Kasumi-1 (cell line): ENCODE results near the gene BMERB1.
A peak's percentile ranks its signal among the peaks of the same experiment; 100 is the strongest.
"Not testable (repeated sequence)": the region's sequence is repeated elsewhere in the genome, so short reads cannot be mapped to it uniquely, and the experiment has no call there.

Experiments
- DNase-seq, 2 experiments: peaks; one replicate each; lab custom pipeline; 2025; lab: John Stamatoyannopoulos, UW

Gene BMERB1

GRCh38 chr16:15425861-15426260 is 8.5 kb upstream of the BMERB1 start:
- no peak for DNase-seq

DNA sequence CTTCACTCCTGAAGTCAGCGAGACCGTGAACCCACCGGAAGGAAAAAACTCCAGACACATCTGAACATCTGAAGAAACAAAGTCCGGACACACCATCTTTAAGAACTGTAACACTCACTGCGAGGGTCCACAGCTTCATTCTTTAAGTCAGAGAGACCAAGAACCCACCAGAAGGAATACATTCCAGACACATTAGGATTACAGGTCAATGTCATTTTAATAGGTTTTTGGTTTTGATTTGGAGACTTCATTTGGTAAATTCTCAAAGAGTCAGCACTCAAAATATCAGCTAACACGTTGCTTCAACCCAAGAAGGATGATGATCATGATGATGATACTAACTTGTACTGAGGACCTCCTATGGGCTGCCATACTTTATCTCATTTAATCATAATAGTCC is 7.6 kb upstream of the BMERB1 start:
- no peak for DNase-seq

GRCh38 chr16:15427648-15428239 is 6.6 kb upstream of the BMERB1 start:
- peak; percentile 19 to 40 for DNase-seq

- not testable (repeated sequence) for DNase-seq
Observed at GRCh38 chr16:15430884-15431283, 3.5 kb upstream of the BMERB1 start.

DNA sequence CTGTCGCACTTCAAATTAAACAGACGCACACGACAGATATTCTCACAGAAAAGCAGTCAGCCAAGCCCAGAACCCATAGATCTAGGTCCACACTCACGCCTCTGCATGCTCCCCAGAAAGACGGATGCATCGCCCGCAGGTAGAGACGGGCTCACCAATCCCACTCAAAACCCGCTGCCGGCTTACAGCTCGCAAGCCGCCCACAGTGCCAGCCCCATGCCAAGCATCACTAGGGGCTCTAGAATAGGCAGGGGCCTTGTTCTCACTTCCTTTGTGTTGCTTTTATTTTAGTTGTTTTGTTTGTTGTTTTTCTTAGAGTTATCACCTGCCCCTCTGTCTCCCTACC is 336 bp upstream of the BMERB1 start:
- DNase-seq: no peak

DNA sequence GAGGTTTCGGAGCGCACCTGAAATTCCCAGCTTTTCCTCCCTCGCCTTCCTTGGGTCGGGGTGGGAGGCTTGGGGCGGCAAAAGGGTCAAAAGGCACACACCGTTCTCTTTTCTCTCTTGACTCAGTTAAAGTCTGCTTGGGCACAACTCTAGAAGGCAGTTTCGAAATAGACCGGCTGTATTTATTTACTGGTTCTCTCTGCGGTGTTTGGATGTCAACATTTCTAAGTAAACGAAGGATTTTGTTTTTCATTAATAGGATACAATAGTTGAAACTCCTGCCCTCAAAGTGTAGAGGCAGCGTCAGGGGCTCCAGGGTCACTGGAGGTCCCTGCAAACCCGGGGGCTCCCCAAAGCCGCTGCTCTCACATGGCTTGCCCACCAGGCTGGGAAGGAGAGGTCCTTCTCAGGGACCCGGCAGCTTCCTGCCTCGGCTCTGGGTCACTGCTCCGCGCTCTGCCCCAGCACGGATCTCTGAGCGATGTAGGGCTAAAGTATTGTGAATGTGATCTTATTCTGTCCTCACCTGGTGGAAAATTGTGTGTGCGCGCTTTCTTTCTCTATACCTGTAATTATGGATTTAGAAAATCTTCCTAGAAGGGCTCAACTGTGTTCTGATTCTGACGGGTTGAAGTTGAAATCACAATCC is 952 bp downstream of the BMERB1 start:
- DNase-seq: no peak

GRCh38 chr16:15439102-15439501 is 4.7 kb downstream of the BMERB1 start:
- no peak for DNase-seq

DNA sequence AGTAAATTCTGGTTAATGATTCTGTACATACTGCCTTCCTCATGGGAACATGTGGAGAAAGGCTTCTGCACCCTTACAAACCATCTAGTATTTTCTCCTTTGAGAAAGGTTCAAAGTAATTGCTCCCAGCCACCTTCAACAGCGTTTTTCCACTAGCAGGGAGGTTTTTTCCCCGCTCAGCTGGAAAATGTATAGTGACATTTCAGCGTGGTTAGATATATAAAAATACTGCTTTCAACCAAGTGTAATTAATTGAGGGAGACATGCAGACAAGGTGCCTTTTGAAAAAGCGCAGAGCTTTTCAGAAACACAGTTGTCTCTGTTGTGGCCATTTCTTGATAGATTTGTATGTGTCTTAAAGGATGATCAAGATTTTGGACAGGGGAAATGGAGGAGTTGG is 5.1 kb downstream of the BMERB1 start:
- no peak for DNase-seq

- DNase-seq: no peak
Observed at GRCh38 chr16:15440852-15441251, 6.5 kb downstream of the BMERB1 start.

DNA sequence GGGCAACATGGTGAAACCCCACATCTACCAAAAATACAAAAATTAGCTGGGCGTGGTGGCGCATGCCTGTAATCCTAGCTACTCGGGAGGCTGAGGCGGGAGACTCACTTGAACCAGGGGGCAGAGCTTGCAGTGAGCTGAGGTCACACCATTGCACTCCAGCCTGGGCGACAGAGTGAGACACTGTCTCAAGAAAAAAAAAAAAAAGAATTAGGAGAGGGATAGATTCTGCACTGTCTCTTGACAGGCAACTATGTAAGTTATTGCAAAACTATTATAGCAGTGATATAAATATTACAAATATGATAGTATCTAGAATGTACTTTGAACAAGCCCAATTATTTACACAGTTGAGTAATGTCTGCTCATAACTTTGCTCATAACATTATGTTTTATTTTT is 7.8 kb downstream of the BMERB1 start:
- not testable (repeated sequence) for DNase-seq

- DNase-seq: no peak
Observed at GRCh38 chr16:15443753-15444152, 9.4 kb downstream of the BMERB1 start.

DNA sequence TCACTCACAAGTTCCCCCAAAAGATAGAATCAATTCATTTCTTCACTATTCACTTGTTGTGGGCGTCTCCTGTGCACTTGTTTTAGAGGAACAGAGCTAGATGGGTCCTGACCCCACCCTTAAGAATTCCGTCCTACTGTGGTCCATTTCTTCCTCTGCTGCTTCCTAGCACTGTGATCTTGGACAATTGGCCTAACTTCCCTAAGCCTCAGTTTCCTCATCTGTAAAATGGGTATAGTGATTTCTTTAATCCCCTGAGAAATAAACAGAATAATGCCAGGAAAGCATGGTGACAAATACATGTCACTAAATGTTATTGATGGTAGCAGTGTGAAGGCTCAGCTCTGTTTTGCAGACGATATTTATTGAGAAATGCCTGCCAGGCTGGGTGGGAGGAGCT is 9.9 kb downstream of the BMERB1 start:
- no peak for DNase-seq

DNA sequence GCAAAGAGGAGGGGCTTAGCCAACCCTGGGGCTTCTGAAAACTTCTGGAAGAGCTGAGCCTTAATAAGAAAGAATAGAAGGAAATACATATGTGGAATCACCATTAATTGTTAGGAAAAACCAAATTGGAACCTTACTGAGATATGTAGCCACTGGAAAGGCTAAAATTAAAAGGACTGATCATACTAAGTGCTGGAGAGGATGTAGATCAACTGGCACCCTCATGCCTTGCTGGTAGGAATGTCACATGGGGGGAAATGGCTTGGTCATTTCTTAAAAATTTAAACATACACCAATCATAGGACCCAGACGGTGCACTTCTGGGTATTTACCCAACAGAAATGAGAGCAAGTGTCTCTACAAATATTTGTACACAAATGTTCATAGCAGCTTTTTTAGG is 11.1 kb downstream of the BMERB1 start:
- no peak for DNase-seq

DNA sequence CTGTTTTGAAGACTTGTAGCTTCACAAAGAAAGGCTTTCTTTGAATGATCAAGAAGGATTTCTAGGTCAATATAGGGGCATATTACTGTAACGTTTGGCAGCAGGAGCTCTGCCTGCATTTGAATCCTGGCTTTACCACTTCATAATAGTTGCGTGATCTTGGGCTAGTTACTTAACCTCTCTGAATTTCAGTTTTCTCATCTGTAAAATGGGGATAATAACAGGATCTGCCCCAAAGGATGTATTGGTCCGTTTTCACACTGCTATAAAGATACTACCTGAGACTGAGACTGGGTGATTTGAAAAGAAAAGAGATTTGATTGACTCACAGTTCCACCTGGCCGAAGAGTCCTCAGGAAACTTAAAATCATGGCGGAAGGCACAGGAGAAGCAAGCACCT is 12.5 kb downstream of the BMERB1 start:
- DNase-seq: no peak

DNA sequence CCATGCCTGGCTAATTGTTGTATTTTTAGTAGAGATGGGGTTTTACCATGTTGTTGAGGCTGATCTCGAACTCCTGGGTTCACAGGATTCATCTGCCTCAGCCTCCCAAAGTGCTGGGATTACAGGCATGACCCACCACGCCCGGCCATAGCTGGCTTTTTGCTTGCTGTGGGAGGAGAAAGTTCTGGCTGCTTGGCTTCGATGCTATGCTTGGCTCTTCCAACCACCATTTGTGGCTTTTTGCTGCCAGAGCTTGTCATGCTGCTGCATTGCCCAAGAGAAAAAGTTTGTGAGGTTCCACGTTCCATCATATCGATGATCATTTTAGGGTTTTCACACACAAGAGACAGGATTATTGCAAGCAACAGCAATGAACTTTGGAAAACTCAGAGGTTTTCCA is 16.2 kb downstream of the BMERB1 start:
- DNase-seq: no peak

GRCh38 chr16:15451098-15451731 is 16.8 kb downstream of the BMERB1 start:
- no peak for DNase-seq

GRCh38 chr16:15452246-15452855 is 18.0 kb downstream of the BMERB1 start:
- DNase-seq: no peak

DNA sequence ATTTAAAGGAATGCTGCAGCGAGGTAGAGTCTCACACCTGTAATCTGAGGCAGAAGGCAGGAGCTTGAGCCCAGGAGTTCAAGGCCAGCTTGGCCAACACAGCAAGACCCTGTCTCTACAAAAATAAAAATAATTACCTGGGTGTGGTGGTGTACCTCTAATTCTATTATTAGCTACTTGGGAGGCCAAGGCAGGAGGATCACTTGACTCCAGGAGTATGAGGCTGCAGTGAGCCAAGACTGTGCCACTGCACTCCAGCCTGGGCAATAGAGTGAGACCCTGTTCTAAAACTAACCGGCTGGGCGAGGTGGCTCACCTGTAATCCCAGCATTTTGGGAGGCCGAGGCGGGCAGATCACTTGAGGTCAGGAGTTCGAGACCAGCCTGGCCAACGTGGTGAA is 18.9 kb downstream of the BMERB1 start:
- not testable (repeated sequence) for DNase-seq

DNA sequence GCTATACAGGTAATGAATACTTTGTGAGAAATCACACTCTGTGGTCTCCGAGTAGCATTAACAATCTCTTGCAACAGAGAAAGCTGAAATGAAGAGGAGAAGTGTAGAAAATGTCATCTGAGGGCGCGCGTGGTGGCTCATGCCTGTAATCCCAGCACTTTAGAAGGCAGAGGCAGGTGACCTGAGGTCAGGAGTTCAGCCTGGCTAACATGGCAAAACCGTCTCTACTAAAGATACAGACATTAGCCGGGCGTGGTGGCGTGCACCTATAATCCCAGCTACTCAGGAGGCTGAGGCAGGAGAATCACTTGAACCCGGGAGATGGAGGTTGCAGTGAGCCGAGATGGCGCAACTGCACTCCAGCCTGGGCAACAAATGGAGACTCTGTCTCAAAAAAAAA is 20.5 kb downstream of the BMERB1 start:
- not testable (repeated sequence) for DNase-seq

GRCh38 chr16:15457400-15457799 is 23.0 kb downstream of the BMERB1 start:
- no peak for DNase-seq

GRCh38 chr16:15457958-15458357 is 23.6 kb downstream of the BMERB1 start:
- no peak for DNase-seq

DNA sequence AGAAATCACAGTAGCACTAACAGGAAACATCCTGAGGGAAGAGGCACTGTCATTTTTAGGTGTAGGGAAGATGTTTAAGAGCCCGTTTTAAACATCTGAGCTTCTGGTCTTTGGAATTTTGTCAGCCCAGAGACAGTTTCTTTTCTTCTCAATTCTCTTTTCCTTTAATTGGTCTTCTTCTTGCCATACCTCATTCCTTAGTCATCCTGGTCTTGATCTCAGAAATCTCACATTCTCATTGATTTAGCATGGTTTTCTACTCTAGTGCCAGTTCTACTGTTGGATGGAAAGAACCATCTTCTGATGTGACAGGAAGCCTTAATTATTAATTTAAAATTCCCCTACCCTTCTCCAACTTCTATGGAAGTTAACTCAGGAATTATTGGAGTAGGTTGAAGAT is 25.4 kb downstream of the BMERB1 start:
- DNase-seq: no peak

- DNase-seq: no peak
Observed at GRCh38 chr16:15460601-15461000, 26.2 kb downstream of the BMERB1 start.
